ENCODE measurements around the gene BMPER. TPM values are rescaled to one million over a fixed set of nuclear protein-coding genes. Genes with fewer than 3 reads are reported as not detected.

BMPER gene
- polyA plus RNA-seq, 1 donor, result 4.9 TPM

DNA sequence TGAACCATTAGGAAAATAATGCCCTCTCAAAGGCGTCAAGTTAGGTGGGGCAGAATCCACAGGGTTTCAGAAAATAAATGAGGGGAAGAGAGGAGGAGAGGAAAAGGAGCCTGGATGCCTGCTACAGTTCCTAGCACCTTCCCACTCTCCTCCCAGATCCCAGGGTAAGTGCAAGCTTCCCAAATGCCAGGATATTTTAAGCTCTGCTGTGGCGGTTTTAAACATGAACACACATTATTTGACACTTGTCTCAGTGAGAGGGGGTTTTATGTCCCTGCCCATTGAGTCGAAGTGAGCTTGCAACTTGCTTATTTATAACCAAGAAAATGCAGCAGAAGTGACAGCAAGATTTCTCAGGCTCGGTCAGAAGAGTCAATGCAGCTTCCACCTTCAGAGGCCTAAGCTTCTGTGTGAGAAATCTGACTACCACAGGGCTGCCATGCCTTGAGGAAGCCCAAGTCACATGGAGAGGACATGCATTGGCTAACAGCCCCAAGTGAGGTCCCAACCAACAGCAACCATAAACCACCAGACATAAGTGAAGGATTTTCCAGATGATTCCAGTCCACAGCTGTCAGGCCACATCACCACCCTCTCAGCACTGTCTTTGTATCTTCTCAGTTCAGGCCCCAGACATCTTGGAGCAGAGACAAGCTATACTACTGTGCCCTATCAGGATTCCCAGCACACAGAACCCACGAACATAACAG lies 17.9 kb upstream of the BMPER start:
- Histone ChIP-seq H3K9me3 (ENCODE audit: control insufficient read depth, low read depth, low read length) (no peaks in the 10 kb centered on the region), H3K27me3 (ENCODE audit: control insufficient read depth, insufficient read depth, low read length) (peaks cover 3% of the 10 kb centered on the region), H3K27ac (ENCODE audit: low read length) (no peak overlapping the region), H3K4me1 (ENCODE audit: control insufficient read depth, insufficient read depth, low read length) (no peaks in the 10 kb centered on the region), H3K36me3 (ENCODE audit: control insufficient read depth, insufficient read depth, low read length) (no peaks in the 10 kb centered on the region), H3K4me3 (ENCODE audit: low read length) (no peak overlapping the region)
- no peak for DNase-seq
- no CpG with 5 or more reads among the region's 5 CpGs for WGBS (ENCODE audit: insufficient coverage, low lambda C conversion rate)

DNA sequence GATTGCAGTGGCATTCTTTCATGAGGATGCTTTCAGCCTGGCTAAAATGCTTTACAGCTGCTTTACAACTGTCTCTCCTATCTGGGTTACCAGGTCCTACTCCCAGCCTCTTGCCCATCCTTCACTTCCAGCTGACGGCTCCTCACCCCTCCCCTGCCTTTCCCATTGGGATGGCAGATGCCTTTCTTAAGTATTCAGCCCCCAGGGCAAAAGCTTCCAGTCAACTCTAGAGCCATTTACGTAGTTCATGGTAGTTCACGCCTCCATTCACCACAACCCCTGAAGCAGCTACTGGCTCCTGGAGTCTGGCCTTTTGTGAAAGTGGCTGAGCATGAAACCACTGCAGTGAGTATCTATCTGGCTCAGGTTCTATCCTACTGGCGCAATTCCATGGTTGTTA lies 17.2 kb upstream of the BMPER start:
- Histone ChIP-seq H3K36me3 (ENCODE audit: control insufficient read depth, insufficient read depth, low read length) (no peaks in the 10 kb centered on the region), H3K9me3 (ENCODE audit: control insufficient read depth, low read depth, low read length) (no peaks in the 10 kb centered on the region), H3K27ac (ENCODE audit: low read length) (no peak overlapping the region), H3K4me3 (ENCODE audit: low read length) (no peak overlapping the region), H3K27me3 (ENCODE audit: control insufficient read depth, insufficient read depth, low read length) (peaks cover 3% of the 10 kb centered on the region), H3K4me1 (ENCODE audit: control insufficient read depth, insufficient read depth, low read length) (no peaks in the 10 kb centered on the region)
- DNase-seq, result no peak
- WGBS (ENCODE audit: insufficient coverage, low lambda C conversion rate), result no CpG with 5 or more reads among the region's 4 CpGs

DNA sequence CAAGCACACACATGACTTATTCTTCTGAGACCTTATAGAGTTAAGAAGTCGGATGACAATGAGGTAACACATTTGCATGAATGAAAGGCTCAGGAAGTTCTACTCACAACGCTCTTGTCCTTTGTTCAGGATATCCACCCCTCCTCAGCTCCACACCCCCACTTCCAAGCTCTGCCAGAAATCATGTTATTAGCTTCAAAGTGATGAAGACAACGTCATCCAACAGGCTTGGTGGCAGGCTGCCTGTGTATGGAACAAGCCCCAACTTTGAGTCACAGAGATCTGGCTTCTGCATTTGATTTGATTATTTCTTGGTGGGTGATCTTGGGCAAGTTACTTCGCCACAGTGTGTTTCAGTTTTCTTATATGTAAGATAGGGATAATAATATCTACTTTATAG lies 12.4 kb upstream of the BMPER start:
- peaks cover 5% of the 10 kb centered on the region for H3K27me3 ChIP-seq (ENCODE audit: control insufficient read depth, insufficient read depth, low read length)
- H3K4me1 ChIP-seq (ENCODE audit: control insufficient read depth, insufficient read depth, low read length), result no peaks in the 10 kb centered on the region
- DNase-seq, result no peak
- no CpG with 5 or more reads among the region's 4 CpGs for WGBS (ENCODE audit: insufficient coverage, low lambda C conversion rate)
- H3K27ac ChIP-seq (ENCODE audit: low read length), result no peak overlapping the region
- H3K9me3 ChIP-seq (ENCODE audit: control insufficient read depth, low read depth, low read length), result no peaks in the 10 kb centered on the region
- H3K4me3 ChIP-seq (ENCODE audit: low read length), result no peak overlapping the region
- no peaks in the 10 kb centered on the region for H3K36me3 ChIP-seq (ENCODE audit: control insufficient read depth, insufficient read depth, low read length)

DNA sequence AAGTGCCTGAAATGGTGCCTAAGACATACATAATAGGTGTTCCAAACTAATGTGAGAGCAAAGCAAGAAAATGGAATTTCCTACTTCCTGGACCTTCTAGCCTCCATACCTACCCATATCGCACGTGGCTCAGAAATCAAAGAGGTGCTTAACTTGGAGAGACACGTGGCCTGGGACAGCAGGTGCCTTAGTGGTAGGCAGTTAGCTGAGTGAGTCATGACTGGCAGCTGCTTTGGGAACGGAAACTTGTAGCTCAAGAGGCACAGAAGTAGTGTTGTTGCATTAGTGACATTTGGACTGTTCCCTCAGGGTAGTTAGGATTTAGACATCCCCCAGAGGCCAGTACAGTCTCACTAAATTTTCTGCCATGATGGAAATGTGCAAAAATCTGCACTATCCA lies 12.0 kb upstream of the BMPER start:
- Histone ChIP-seq H3K4me1 (ENCODE audit: control insufficient read depth, insufficient read depth, low read length) (no peaks in the 10 kb centered on the region), H3K9me3 (ENCODE audit: control insufficient read depth, low read depth, low read length) (no peaks in the 10 kb centered on the region), H3K27ac (ENCODE audit: low read length) (no peak overlapping the region), H3K4me3 (ENCODE audit: low read length) (no peak overlapping the region), H3K27me3 (ENCODE audit: control insufficient read depth, insufficient read depth, low read length) (peaks cover 8% of the 10 kb centered on the region), H3K36me3 (ENCODE audit: control insufficient read depth, insufficient read depth, low read length) (no peaks in the 10 kb centered on the region)
- DNase-seq, result no peak
- no CpG with 5 or more reads among the region's 4 CpGs for WGBS (ENCODE audit: insufficient coverage, low lambda C conversion rate)

DNA sequence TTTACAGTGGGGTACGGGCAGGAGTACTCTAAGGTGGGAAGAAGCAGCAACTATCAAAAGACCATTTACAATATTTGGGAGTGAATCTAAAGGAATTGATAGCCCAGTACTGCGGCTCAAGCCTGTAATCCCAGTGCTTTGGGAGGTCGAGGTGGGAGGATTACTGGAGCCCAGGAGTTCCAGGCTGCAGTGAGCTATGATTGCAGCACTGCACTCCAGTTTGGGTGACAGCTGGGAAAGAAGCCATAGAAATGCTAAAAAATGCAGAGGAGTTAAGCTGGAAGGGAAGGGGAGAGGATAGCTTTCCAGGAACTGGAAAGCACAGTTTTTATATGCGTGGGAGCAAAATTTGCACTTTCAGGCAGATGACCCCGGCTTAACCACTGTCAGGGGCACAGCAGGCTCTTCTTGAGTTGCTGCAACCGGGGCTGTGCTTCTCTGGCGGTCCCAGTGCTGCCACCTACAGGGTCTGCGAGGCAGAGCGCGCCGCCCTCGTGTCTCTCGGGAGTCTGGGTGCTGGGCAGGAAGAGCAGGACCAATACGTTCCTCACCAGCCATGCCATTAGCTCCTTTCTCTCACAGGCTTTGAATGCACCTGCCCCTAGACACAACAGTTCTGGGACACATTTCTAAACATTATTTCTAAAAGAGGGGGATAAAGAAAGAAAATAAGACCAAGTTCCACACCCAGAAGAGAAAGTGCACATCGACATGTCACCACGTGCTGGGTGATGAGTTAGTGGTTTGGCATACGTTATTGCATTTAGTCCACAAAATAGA lies 10.1 kb upstream of the BMPER start:
- peak; percentile 57 to 67 for DNase-seq
- WGBS (ENCODE audit: insufficient coverage, low lambda C conversion rate), result no CpG with 5 or more reads among the region's 17 CpGs
- H3K4me1 ChIP-seq (ENCODE audit: control insufficient read depth, insufficient read depth, low read length), result no peaks in the 10 kb centered on the region
- peaks cover 16% of the 10 kb centered on the region for H3K27me3 ChIP-seq (ENCODE audit: control insufficient read depth, insufficient read depth, low read length)
- no peaks in the 10 kb centered on the region for H3K36me3 ChIP-seq (ENCODE audit: control insufficient read depth, insufficient read depth, low read length)
- H3K27ac ChIP-seq (ENCODE audit: low read length), result no peak overlapping the region
- no peak overlapping the region for H3K4me3 ChIP-seq (ENCODE audit: low read length)
- H3K9me3 ChIP-seq (ENCODE audit: control insufficient read depth, low read depth, low read length), result no peaks in the 10 kb centered on the region

DNA sequence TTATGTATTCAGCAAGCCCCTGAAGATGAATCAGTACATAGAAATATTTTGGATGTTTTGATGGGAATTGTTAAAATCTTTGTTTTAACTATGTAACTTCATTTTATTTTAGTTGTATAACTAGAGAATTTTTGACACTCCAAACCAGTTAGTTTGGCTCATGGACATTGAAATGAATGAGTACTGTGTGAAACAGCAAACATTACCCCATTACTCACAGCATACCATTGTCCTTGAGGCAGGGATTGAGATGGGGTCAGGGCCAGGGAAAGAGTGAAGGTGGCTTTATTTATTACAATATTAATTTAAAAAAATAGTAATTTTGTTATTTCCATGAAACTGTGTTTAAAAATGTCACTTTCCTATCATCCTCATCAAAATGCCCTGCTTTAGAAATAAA lies 4.8 kb upstream of the BMPER start:
- Histone ChIP-seq H3K27me3 (ENCODE audit: control insufficient read depth, insufficient read depth, low read length) (peaks cover 52% of the 10 kb centered on the region), H3K36me3 (ENCODE audit: control insufficient read depth, insufficient read depth, low read length) (no peaks in the 10 kb centered on the region), H3K4me3 (ENCODE audit: low read length) (no peak overlapping the region), H3K4me1 (ENCODE audit: control insufficient read depth, insufficient read depth, low read length) (peaks cover 4% of the 10 kb centered on the region), H3K9me3 (ENCODE audit: control insufficient read depth, low read depth, low read length) (peaks cover 3% of the 10 kb centered on the region), H3K27ac (ENCODE audit: low read length) (no peak overlapping the region)
- DNase-seq, result no peak

DNA sequence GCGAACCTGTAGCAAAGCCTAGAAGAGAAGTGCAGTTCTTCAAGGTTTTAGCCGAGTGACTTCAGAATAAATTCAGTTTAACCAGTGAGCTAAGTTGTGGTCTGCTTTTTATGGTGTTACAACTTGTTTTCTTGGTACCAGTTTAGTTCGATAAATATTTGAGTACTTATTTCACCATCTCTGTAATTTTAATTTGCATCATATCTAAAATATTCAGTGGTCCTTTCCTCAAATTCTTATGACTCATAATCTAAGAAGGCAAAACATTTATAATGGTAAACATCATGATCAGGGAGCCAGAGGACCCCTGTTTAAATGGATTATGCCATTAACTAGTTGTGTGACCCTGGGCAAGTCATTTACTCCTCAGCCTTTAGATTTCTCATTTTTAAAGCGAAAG lies 4.1 kb upstream of the BMPER start:
- Histone ChIP-seq H3K4me1 (ENCODE audit: control insufficient read depth, insufficient read depth, low read length) (peaks cover 4% of the 10 kb centered on the region), H3K4me3 (ENCODE audit: low read length) (no peak overlapping the region), H3K36me3 (ENCODE audit: control insufficient read depth, insufficient read depth, low read length) (no peaks in the 10 kb centered on the region), H3K27ac (ENCODE audit: low read length) (no peak overlapping the region), H3K27me3 (ENCODE audit: control insufficient read depth, insufficient read depth, low read length) (peaks cover 59% of the 10 kb centered on the region), H3K9me3 (ENCODE audit: control insufficient read depth, low read depth, low read length) (peaks cover 3% of the 10 kb centered on the region)
- no peak for DNase-seq
- WGBS (ENCODE audit: insufficient coverage, low lambda C conversion rate), result 100% methylated on average over 1 of the region's 4 CpGs

DNA sequence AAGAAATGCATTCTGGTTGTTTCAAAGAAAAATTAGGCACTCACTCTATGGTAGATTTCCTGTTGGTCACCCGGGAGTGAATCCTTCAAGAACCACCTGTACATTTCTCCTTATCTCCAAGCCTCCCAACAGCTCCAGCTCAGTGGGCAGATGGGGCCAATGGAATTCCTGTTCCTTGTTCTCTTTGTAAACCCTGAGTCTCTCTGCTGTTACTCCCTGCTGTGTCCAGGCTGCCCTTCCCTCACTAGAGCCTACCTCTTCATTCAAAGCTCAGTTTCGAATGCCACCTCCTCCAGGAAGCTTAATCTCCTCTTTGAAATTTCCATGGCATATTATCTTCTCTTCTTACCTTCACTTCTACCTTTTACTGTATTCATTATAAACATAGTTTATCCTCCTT lies 3.5 kb upstream of the BMPER start:
- no peaks in the 10 kb centered on the region for H3K36me3 ChIP-seq (ENCODE audit: control insufficient read depth, insufficient read depth, low read length)
- no peak for DNase-seq
- H3K4me3 ChIP-seq (ENCODE audit: low read length), result no peak overlapping the region
- H3K27ac ChIP-seq (ENCODE audit: low read length), result no peak overlapping the region
- 38% methylated on average over 1 of the region's 2 CpGs for WGBS (ENCODE audit: insufficient coverage, low lambda C conversion rate)
- peaks cover 64% of the 10 kb centered on the region for H3K27me3 ChIP-seq (ENCODE audit: control insufficient read depth, insufficient read depth, low read length)
- H3K4me1 ChIP-seq (ENCODE audit: control insufficient read depth, insufficient read depth, low read length), result peaks cover 4% of the 10 kb centered on the region
- peaks cover 3% of the 10 kb centered on the region for H3K9me3 ChIP-seq (ENCODE audit: control insufficient read depth, low read depth, low read length)

DNA sequence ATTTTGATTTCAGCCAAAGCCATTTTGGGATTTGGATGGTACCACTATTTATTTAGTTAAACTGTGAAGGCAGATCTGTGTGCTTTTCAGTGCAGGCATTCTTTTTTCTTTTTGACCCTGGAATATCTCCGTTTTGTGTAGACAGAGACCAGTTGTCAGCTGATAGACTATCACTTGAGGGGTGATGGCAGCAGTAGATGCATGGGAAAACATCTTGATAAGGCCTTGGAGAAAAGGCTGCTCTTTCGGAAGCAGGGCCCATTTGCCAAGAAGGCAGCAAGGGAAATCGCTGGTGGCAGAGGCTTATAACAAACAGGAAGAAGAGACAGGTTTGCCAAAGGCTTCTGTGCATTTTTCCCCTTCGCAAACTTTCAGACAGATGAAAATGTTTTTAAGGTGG lies 2.6 kb upstream of the BMPER start:
- DNase-seq, result no peak
- peaks cover 71% of the 10 kb centered on the region for H3K27me3 ChIP-seq (ENCODE audit: control insufficient read depth, insufficient read depth, low read length)
- no peak overlapping the region for H3K4me3 ChIP-seq (ENCODE audit: low read length)
- WGBS (ENCODE audit: insufficient coverage, low lambda C conversion rate), result no CpG with 5 or more reads among the region's 4 CpGs
- H3K4me1 ChIP-seq (ENCODE audit: control insufficient read depth, insufficient read depth, low read length), result peaks cover 4% of the 10 kb centered on the region
- H3K27ac ChIP-seq (ENCODE audit: low read length), result no peak overlapping the region
- peaks cover 3% of the 10 kb centered on the region for H3K9me3 ChIP-seq (ENCODE audit: control insufficient read depth, low read depth, low read length)
- H3K36me3 ChIP-seq (ENCODE audit: control insufficient read depth, insufficient read depth, low read length), result no peaks in the 10 kb centered on the region

DNA sequence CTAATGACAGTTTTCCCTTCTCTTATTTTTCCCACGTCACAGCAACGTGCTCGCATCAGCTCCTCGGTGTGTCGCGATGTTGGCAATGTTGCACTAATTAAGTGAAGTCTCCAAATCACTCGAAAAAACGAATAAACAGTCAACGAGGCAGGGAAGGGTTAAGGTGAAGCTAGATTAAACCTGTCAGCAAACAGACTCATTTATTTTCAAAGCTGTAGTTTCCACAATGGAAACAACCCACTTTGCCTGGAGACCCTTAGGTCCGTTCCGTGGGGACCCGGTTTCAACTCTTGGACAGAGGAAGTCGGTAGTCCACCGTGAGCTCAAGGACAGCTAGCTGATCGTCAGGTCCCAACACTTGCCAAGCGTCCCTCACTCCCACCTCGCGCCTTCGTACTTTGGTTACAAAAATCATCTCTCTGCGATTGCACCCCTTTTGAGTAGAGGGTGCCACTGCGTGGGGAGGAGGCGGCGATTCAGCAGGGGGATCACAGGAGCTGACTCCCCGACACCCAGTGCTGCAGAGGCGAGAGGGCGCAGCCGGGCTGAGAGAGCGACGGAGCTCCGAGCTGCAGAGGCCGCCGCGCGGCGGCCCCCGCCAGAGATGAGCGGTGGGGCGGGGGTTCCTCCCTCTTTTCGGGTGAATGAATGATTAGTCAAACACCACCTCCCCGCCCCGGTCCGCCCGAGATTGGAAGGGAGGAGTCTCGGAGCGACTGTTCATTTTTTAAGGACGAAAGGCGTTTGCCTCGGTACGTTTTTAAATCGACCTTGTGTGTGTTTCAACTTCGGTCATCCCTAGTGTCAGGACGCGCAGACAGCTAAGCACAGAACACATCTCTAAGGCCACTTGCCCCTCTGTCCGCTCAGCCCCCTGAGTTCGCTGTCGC lies 1.3 kb upstream of the BMPER start:
- H3K27ac ChIP-seq (ENCODE audit: low read length), result peak overlapping the region; percentile 49
- H3K4me1 ChIP-seq (ENCODE audit: control insufficient read depth, insufficient read depth, low read length), result peaks cover 4% of the 10 kb centered on the region
- H3K27me3 ChIP-seq (ENCODE audit: control insufficient read depth, insufficient read depth, low read length), result peaks cover 76% of the 10 kb centered on the region
- DNase-seq, result peak; percentile 12 to 53
- peaks cover 3% of the 10 kb centered on the region for H3K9me3 ChIP-seq (ENCODE audit: control insufficient read depth, low read depth, low read length)
- no CpG with 5 or more reads among the region's 56 CpGs for WGBS (ENCODE audit: insufficient coverage, low lambda C conversion rate)
- H3K4me3 ChIP-seq (ENCODE audit: low read length), result peak overlapping the region; percentile 52
- no peaks in the 10 kb centered on the region for H3K36me3 ChIP-seq (ENCODE audit: control insufficient read depth, insufficient read depth, low read length)
